Adrenal gland (tissue), 12 donors: ENCODE measurements around the gene GALNT12. TPM values are rescaled to one million over a fixed set of nuclear protein-coding genes. Genes with fewer than 3 reads are reported as not detected.

Experiments
- DNase-seq, 7 donors: peaks; one replicate each; pipeline ENCODE4 v3.0.0-alpha.2; 2019 to 2020
- H3K27ac ChIP-seq, 5 donors: fragments of 200-600 bp; sonication (generic) in 4 of 5; 1 replicate in 3 of 5; 2 replicates in 2 of 5; pipeline versions ENCODE4 v1.5.1 to v1.8.0; 2016 to 2020; ENCODE audit warnings: mild to moderate bottlenecking in 1 of 5
- H3K27me3 ChIP-seq: fragments of 200-600 bp; 2 replicates; pipeline ENCODE4 v1.8.0; 2021
- H3K36me3 ChIP-seq, 2 donors: fragments of 200-600 bp; replicated peaks in 1 of 2; 1 replicate in 1 of 2; 2 replicates in 1 of 2; pipeline versions ENCODE4 v1.5.1 to v1.8.0; 2018 to 2022
- H3K4me1 ChIP-seq, 2 donors: fragments of 200-600 bp; replicated peaks in 1 of 2; 1 replicate in 1 of 2; 2 replicates in 1 of 2; pipeline versions ENCODE4 v1.5.1 to v1.8.0; 2018 to 2021
- H3K4me3 ChIP-seq, 4 donors: fragments of 200-600 bp; sonication (generic) in 3 of 4; one replicate each; pipeline ENCODE4 v1.5.1; 2016 to 2018
- H3K9me3 ChIP-seq, 3 donors: fragments of 200-600 bp; sonication (generic) in 1 of 3; replicated peaks in 1 of 3; 1 replicate in 2 of 3; 2 replicates in 1 of 3; pipeline versions ENCODE4 v1.5.1 to v1.8.0; 2016 to 2021
- POLR2A ChIP-seq, 2 donors: fragments of 450-650 bp; IDR thresholded peaks; one replicate each; pipeline ENCODE4 v1.6.1; 2017; ENCODE audit warnings: antibody characterized with exemption in 2 of 2, mild to moderate bottlenecking in 2 of 2, moderate library complexity in 1 of 2
- WGBS, 4 donors: extraction: QIAGEN DNeasy Blood & Tissue Kit in 2 of 4; methylation state at CpG; one replicate each; pipeline versions ENCODE4 v1.1.5 to v1.1.7; 2013 to 2017; 5-methylcytosine and 5-hydroxymethylcytosine counted together
- intact Hi-C, 2 donors: fragments of 100-400 bp; cut with DNase I; formaldehyde crosslinking; loops; one replicate each; pipeline versions ENCODE4 v1.14.1 to v1.15.0; 2022 to 2023
- polyA plus RNA-seq, 3 donors: library from polyadenylated mRNA; stranded (reverse); fragments of 200-250 nt in 2 of 3; fragments of 350-450 nt in 1 of 3; fragmentation: Illumina TruSeq in 1 of 3; extraction: RNeasy Lipid Tissue Mini Kit (QIAGEN cat#74804) in 1 of 3; gene quantifications; one replicate each; pipeline ENCODE4 v1.2.3, GENCODE V29; 2013 to 2014
- total RNA-seq, 9 donors: library from RNA; depleted of rRNA in 4 of 9; stranded (reverse); fragments of >200 nt in 4 of 9; fragments of 120-200 nt in 1 of 9; fragmentation: NEBNext Ultra II Directional in 1 of 9; extraction: Animal tissue kit (Norgen Biotek cat#: 25700) in 1 of 9; gene quantifications; one replicate each; pipeline versions ENCODE4 v1.1.0 to v1.2.4, GENCODE V29; 2013 to 2023
- TF ChIP-seq, protein P1 (sequence below), 6 experiments: fragments of 450-650 bp in 4 of 6; fragments of 200-600 bp in 2 of 6; sonication (generic) in 1 of 6; IDR thresholded peaks; 1 replicate in 5 of 6; 2 replicates in 1 of 6; pipeline versions ENCODE4 v1.5.1 to v1.8.0; 2016 to 2021; ENCODE audit warnings: antibody characterized with exemption in 6 of 6, mild to moderate bottlenecking in 2 of 6, moderate library complexity in 1 of 6
- donor health status: healthy with polysubstance abuse.
- donor health status: Bipolar disorder and iron deficiency.
- donor health status: DM: yes; HTN: yes; CAD: no.
- donor health status: DM: no; HTN: no; CAD: no.
- donor health status: DM: no; HTN: no; CAD: no.
- donor health status: DM: yes; HTN: yes; CAD: no.

GALNT12 gene
- total and polyA plus RNA-seq, 12 donors, result 1.1 to 20.6 (median 4.2) TPM

DNA sequence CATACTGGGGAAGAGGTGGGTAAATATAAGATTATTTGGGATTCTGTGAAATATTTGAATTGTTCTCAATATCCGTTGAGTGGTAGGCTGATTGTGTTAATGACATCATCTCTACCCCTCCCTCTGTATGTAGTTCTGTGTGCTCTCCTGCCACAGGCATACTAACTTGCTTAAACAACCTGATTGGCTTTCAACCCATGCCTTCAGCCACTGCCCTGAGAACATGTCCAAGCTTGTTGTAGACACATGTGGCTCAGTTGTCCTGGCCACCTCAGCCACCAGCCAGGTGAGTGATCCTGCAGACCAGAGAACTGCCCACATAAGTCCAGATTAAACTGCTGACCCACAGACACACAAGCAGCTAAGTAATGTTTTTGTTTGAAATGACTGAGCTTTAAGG lies 42.2 kb upstream of the GALNT12 start:
- Histone ChIP-seq H3K27me3 (no peaks in the 10 kb centered on the region), H3K27ac (no peak overlapping the region), H3K36me3 (no peaks in the 10 kb centered on the region), H3K4me3 (no peak overlapping the region), H3K4me1 (no peaks in the 10 kb centered on the region), H3K9me3 (no peaks in the 10 kb centered on the region)
- DNase-seq, result no peak
- intact Hi-C loops, result no loop called here
- no peak for TF ChIP-seq POLR2A (IDR thresholded peaks at IDR 0.05)
- TF ChIP-seq, protein P1, sequence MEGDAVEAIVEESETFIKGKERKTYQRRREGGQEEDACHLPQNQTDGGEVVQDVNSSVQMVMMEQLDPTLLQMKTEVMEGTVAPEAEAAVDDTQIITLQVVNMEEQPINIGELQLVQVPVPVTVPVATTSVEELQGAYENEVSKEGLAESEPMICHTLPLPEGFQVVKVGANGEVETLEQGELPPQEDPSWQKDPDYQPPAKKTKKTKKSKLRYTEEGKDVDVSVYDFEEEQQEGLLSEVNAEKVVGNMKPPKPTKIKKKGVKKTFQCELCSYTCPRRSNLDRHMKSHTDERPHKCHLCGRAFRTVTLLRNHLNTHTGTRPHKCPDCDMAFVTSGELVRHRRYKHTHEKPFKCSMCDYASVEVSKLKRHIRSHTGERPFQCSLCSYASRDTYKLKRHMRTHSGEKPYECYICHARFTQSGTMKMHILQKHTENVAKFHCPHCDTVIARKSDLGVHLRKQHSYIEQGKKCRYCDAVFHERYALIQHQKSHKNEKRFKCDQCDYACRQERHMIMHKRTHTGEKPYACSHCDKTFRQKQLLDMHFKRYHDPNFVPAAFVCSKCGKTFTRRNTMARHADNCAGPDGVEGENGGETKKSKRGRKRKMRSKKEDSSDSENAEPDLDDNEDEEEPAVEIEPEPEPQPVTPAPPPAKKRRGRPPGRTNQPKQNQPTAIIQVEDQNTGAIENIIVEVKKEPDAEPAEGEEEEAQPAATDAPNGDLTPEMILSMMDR (IDR thresholded peaks at IDR 0.05), result no peak
- WGBS, 4 donors, result 91 to 100% (median 93%) methylated on average over 1 of the region's 1 CpG

DNA sequence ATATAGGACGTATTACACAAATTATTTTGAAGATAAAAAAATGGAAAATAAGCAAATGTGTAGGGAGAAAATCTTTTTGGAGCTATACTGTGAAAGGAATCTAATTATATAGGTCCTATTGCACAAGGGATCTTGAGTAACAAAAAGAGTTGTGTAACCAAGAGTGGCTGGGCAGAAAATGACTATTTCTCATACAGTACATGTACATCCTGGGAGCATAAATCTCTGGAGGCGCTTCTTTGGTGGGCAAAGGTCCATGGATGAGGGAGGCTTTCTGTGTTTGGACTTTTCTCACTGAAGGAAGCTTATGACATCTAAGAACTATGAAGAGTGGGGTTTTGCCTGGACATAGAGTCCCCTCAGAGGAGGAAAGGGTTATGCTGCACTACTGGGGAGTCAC lies 40.9 kb upstream of the GALNT12 start:
- no peak for TF ChIP-seq POLR2A (IDR thresholded peaks at IDR 0.05)
- TF ChIP-seq, protein P1 (IDR thresholded peaks at IDR 0.05), result no peak
- no peaks in the 10 kb centered on the region for H3K4me1 ChIP-seq
- H3K9me3 ChIP-seq, result no peaks in the 10 kb centered on the region
- no peak overlapping the region for H3K4me3 ChIP-seq
- H3K27me3 ChIP-seq, result no peaks in the 10 kb centered on the region
- 83 to 93% (median 92%) methylated on average over 2 of the region's 2 CpGs for WGBS, 4 donors
- H3K27ac ChIP-seq, result no peak overlapping the region
- no peak for DNase-seq
- no peaks in the 10 kb centered on the region for H3K36me3 ChIP-seq
- intact Hi-C loops, result no loop called here

DNA sequence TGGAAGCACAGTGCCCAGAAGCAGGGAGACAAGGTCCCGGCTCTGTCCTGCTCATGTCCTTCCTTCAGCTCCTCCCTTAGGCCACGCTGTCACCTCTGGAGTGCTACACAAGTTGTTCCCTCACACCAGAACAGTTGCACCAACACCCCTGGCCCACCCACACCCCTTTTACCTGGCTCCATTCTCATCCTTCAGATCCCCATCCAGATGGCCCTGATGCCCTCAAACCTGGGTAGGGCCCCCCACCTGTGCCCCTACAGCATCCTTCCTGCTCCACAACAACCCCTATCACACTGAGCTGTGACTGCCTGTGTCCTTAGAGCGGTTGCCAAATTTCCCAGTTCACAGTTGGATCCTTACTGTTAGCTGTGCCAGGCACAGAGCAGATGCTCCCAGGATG lies 40.3 kb upstream of the GALNT12 start:
- H3K36me3 ChIP-seq, result peaks cover 0 to 6% of the 10 kb centered on the region in 2 donors

DNA sequence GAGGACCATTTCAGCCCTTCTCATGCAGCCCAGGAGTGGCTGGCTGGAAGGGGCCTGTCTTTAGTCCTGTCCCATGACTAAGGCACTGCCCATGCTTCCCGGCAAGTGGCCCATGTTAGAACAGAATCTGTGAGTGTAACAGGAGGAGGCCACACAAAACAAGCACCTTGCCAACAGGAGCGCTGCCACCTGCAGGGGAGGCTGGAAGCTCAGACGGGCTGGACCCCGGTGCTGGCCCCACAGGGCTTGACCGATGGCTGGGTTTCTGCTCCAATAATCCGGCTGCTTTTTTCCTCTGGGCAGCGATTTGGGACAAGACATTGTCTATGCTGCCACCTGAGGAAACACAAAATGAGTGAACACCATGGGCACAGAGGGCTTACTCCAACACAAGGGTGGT lies 39.6 kb upstream of the GALNT12 start:
- Histone ChIP-seq H3K36me3 (peaks cover 0 to 13% of the 10 kb centered on the region in 2 donors), H3K27ac (no peak overlapping the region), H3K4me3 (no peak overlapping the region), H3K27me3 (no peaks in the 10 kb centered on the region), H3K9me3 (no peaks in the 10 kb centered on the region), H3K4me1 (no peaks in the 10 kb centered on the region)
- WGBS, 4 donors, result 93 to 100% (median 98%) methylated on average over 3 to 7 of the region's 7 CpGs
- no peak for TF ChIP-seq POLR2A (IDR thresholded peaks at IDR 0.05)
- TF ChIP-seq, protein P1 (IDR thresholded peaks at IDR 0.05), result no peak
- intact Hi-C loops, result no loop called here
- no peak for DNase-seq

More for the DNA sequence above, 40.3 kb upstream of the GALNT12 start:
- Histone ChIP-seq H3K27ac (no peak overlapping the region), H3K27me3 (no peaks in the 10 kb centered on the region), H3K4me1 (no peaks in the 10 kb centered on the region), H3K9me3 (no peaks in the 10 kb centered on the region), H3K4me3 (no peak overlapping the region)
- 89 to 98% (median 95%) methylated on average over 3 of the region's 3 CpGs for WGBS, 4 donors
- intact Hi-C loops, result no loop called here
- no peak for DNase-seq
- TF ChIP-seq POLR2A (IDR thresholded peaks at IDR 0.05), result no peak
- TF ChIP-seq, protein P1 (IDR thresholded peaks at IDR 0.05), result no peak
